Brain pericyte (primary cell): ENCODE results near the gene ERC2.
"Not testable (repeated sequence)": the region's sequence is repeated elsewhere in the genome, so short reads cannot be mapped to it uniquely, and the experiment has no call there.

ENCODE experiments used
- DNase-seq: peaks from one replicate; pipeline ENCODE4 v3.0.0-alpha.2; 2012; ENCODE audit warnings: low read depth, low spot score

Gene ERC2

GRCh38 chr3:56066405-56066804, 401.9 kb downstream of the ERC2 start:
- not testable (repeated sequence) for DNase-seq

- DNase-seq = no peak
These were observed 403.6 kb downstream of the ERC2 start for GRCh38 chr3:56064684-56065083.

- no peak for DNase-seq
These were observed 407.0 kb downstream of the ERC2 start for GRCh38 chr3:56061279-56061626.

GRCh38 chr3:56060521-56061278, 407.6 kb downstream of the ERC2 start:
- no peak for DNase-seq

GRCh38 chr3:56059731-56060130, 408.5 kb downstream of the ERC2 start:
- no peak for DNase-seq

- no peak for DNase-seq
These were observed 412.3 kb downstream of the ERC2 start for GRCh38 chr3:56055951-56056350.

GRCh38 chr3:56055546-56055945, 412.7 kb downstream of the ERC2 start:
- DNase-seq = peak; percentile 5

- DNase-seq = no peak
These were observed 413.4 kb downstream of the ERC2 start for GRCh38 chr3:56054844-56055243.

- no peak for DNase-seq
These were observed 414.5 kb downstream of the ERC2 start for GRCh38 chr3:56053727-56054126.

GRCh38 chr3:56052188-56052587, 416.1 kb downstream of the ERC2 start:
- no peak for DNase-seq

GRCh38 chr3:56051052-56051451, 417.2 kb downstream of the ERC2 start:
- DNase-seq = no peak

GRCh38 chr3:56048946-56049345, 419.3 kb downstream of the ERC2 start:
- no peak for DNase-seq

- DNase-seq = no peak
These were observed 419.9 kb downstream of the ERC2 start for GRCh38 chr3:56048331-56048730.

- peak; percentile 5 for DNase-seq
These were observed 425.8 kb downstream of the ERC2 start for GRCh38 chr3:56042326-56042951.

GRCh38 chr3:56025326-56025725, 442.9 kb downstream of the ERC2 start:
- DNase-seq = no peak

GRCh38 chr3:56023546-56023945, 444.7 kb downstream of the ERC2 start:
- DNase-seq = no peak

- no peak for DNase-seq
These were observed 445.6 kb downstream of the ERC2 start for GRCh38 chr3:56022619-56023018.

- DNase-seq = no peak
These were observed 448.6 kb downstream of the ERC2 start for GRCh38 chr3:56019490-56020146.

- DNase-seq = not testable (repeated sequence)
These were observed 452.9 kb downstream of the ERC2 start for GRCh38 chr3:56015374-56015773.

- no peak for DNase-seq
These were observed 455.5 kb downstream of the ERC2 start for GRCh38 chr3:56012721-56013120.

- DNase-seq = no peak
These were observed 463.0 kb downstream of the ERC2 start for GRCh38 chr3:56005196-56005805.

GRCh38 chr3:56003129-56003528, 465.1 kb downstream of the ERC2 start:
- no peak for DNase-seq
